BJ (cell line): Measurements from ENCODE around the gene NXPE3. TPM values are rescaled to one million over a fixed set of nuclear protein-coding genes. Genes with fewer than 3 reads are reported as not detected.
A peak's percentile ranks its signal among the peaks of the same experiment; 100 is the strongest.

Source experiments
- CTCF ChIA-PET: fragments of 350-600 bp; formaldehyde crosslinking; extraction: SDS; loops from one replicate; lab custom pipeline; 2021; ENCODE audit warnings: antibody characterized with exemption, inconsistent platforms; lab: Yijun Ruan, JAX
- POLR2A ChIA-PET: fragments of 300-600 bp; sonication (Branson Sonifier 250); formaldehyde crosslinking; extraction: SDS; loops from one replicate; lab custom pipeline; 2021; ENCODE audit warnings: antibody characterized with exemption; lab: Charles Lee
- DNase-seq: peaks from one replicate; pipeline ENCODE4 v3.0.0-alpha.2; 2011; ENCODE audit warnings: low read depth
- H3K27me3 ChIP-seq: 2 replicates; pipeline ENCODE4 v1.6.0; 2011; ENCODE audit warnings: low read length; ENCODE audit not compliant: control insufficient read depth, insufficient read depth
- H3K36me3 ChIP-seq: 2 replicates; pipeline ENCODE4 v1.5.1; 2011; ENCODE audit warnings: low read length; ENCODE audit not compliant: control insufficient read depth, insufficient read depth
- H3K4me3 ChIP-seq: 2 replicates; pipeline ENCODE4 v1.5.1; 2011; ENCODE audit warnings: low read depth, mild to moderate bottlenecking, control low read depth, low read length
- polyA plus RNA-seq: library from polyadenylated mRNA; depleted of rRNA; stranded (reverse); fragments of >200 nt; gene quantifications from 2 replicates; pipeline ENCODE4 v1.2.3, GENCODE V29; 2011
- TF ChIP-seq, protein P1 (sequence below): IDR thresholded peaks from 2 replicates; pipeline ENCODE4 v1.5.1; 2011; ENCODE audit warnings: low read depth, mild to moderate bottlenecking, control low read depth, inconsistent platforms, low read length, moderate library complexity; ENCODE audit not compliant: insufficient read depth

NXPE3 gene
- polyA plus RNA-seq, 1 experiment, result 30.3 TPM

DNA sequence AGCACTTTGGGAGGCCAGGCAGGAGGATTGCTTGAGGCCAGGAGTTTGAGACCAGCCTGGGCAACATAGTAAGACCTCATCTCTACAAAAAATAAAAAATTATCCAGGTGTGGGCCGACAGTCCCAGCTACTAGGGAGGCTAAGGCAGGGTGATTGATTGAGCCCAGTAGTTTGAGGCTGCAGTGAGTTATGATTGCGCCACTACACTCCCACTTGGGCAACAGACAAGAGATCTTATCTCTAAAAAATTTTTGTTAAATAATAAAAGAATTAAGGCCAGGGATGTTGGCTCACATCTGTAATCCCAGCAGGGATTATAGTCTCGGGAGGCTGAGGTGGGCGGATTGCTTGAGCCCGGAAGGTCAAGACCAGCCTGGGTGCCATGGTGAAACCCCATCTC is 44.5 kb downstream of the NXPE3 start:
- Histone ChIP-seq H3K4me3 (no peak overlapping the region), H3K36me3 (peaks cover 5% of the 10 kb centered on the region), H3K27me3 (no peaks in the 10 kb centered on the region)
- ChIA-PET CTCF (interaction anchor here (0.7 to 3.7 kb wide), 5 partner anchors 13 to 406 kb away, joined by 3 to 16 read pairs (median 7); no protein-coding TSS in a partner anchor), POLR2A (no interaction called here)
- no peak for DNase-seq
- TF ChIP-seq, protein P1, sequence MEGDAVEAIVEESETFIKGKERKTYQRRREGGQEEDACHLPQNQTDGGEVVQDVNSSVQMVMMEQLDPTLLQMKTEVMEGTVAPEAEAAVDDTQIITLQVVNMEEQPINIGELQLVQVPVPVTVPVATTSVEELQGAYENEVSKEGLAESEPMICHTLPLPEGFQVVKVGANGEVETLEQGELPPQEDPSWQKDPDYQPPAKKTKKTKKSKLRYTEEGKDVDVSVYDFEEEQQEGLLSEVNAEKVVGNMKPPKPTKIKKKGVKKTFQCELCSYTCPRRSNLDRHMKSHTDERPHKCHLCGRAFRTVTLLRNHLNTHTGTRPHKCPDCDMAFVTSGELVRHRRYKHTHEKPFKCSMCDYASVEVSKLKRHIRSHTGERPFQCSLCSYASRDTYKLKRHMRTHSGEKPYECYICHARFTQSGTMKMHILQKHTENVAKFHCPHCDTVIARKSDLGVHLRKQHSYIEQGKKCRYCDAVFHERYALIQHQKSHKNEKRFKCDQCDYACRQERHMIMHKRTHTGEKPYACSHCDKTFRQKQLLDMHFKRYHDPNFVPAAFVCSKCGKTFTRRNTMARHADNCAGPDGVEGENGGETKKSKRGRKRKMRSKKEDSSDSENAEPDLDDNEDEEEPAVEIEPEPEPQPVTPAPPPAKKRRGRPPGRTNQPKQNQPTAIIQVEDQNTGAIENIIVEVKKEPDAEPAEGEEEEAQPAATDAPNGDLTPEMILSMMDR, result no peak

DNA sequence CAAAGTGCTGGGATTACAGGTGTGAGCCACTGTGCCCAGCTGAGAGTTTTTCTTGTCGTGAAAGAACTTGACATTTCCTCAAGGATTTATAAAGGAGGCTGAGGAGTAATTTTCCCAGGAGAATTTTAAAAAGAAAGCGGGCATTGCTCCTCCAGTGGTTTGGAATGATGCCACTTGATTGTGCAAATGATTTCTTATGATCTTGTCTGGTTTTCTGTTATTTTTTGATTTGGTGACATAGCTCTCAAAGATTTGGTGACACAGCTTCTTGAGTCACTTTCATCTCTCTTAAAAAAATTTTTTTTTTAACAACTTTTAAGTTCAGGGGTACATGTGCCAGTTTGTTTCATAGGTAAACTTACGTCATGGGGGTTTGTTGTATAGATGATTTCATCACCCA is 45.7 kb downstream of the NXPE3 start:
- POLR2A ChIA-PET, result no interaction called here
- CTCF ChIA-PET, result interaction anchor here (1.4 to 3.7 kb wide), 3 partner anchors 14 to 404 kb away, joined by 3 to 16 read pairs (median 3); no protein-coding TSS in a partner anchor

GRCh38 chr3:101825904-101826445 is 47.0 kb downstream of the NXPE3 start:
- CTCF ChIA-PET, result interaction anchor here (1.2 kb wide), 1 partner anchor 399 kb away, joined by 5 read pairs; no protein-coding TSS in a partner anchor
- POLR2A ChIA-PET, result no interaction called here
- no peaks in the 10 kb centered on the region for H3K27me3 ChIP-seq
- DNase-seq, result no peak
- TF ChIP-seq, protein P1, result no peak
- H3K4me3 ChIP-seq, result no peak overlapping the region
- peaks cover 5% of the 10 kb centered on the region for H3K36me3 ChIP-seq

More for the DNA sequence above, 45.7 kb downstream of the NXPE3 start:
- Histone ChIP-seq H3K27me3 (no peaks in the 10 kb centered on the region), H3K4me3 (no peak overlapping the region), H3K36me3 (peaks cover 5% of the 10 kb centered on the region)
- DNase-seq, result no peak
- TF ChIP-seq, protein P1, result no peak

GRCh38 chr3:101827211-101828174 is 48.5 kb downstream of the NXPE3 start:
- H3K27me3 ChIP-seq, result no peaks in the 10 kb centered on the region
- H3K36me3 ChIP-seq, result no peaks in the 10 kb centered on the region
- ChIA-PET CTCF (interaction anchor here (0.8 to 1.3 kb wide), 5 partner anchors 10 to 402 kb away, joined by 3 to 6 read pairs (median 3); no protein-coding TSS in a partner anchor), POLR2A (interaction anchor here (0.5 to 1.3 kb wide), 3 partner anchors 22 to 1173 kb away, joined by 3 to 7 read pairs (median 3); partner anchors contain the start of gene NFKBIZ)
- H3K4me3 ChIP-seq, result peak overlapping the region; percentile 44
- no peak for DNase-seq
- TF ChIP-seq, protein P1, result no peak

- ChIA-PET POLR2A (interaction anchor here (0.7 kb wide), 1 partner anchor 23 kb away, joined by 3 read pairs; no protein-coding TSS in a partner anchor), CTCF (no interaction called here)
- Histone ChIP-seq H3K4me3 (peak overlapping the region; percentile 44), H3K36me3 (no peaks in the 10 kb centered on the region), H3K27me3 (no peaks in the 10 kb centered on the region)
- TF ChIP-seq, protein P1, result no peak
- no peak for DNase-seq
Observed at GRCh38 chr3:101828276-101828675, 49.3 kb downstream of the NXPE3 start.
